ENCODE data around the gene LPIN3. TPM values are rescaled to one million over a fixed set of nuclear protein-coding genes. Genes with fewer than 3 reads are reported as not detected.

Gene LPIN3
- polyA plus RNA-seq, 3 donors, result 0.01 TPM; not detected in 2

DNA sequence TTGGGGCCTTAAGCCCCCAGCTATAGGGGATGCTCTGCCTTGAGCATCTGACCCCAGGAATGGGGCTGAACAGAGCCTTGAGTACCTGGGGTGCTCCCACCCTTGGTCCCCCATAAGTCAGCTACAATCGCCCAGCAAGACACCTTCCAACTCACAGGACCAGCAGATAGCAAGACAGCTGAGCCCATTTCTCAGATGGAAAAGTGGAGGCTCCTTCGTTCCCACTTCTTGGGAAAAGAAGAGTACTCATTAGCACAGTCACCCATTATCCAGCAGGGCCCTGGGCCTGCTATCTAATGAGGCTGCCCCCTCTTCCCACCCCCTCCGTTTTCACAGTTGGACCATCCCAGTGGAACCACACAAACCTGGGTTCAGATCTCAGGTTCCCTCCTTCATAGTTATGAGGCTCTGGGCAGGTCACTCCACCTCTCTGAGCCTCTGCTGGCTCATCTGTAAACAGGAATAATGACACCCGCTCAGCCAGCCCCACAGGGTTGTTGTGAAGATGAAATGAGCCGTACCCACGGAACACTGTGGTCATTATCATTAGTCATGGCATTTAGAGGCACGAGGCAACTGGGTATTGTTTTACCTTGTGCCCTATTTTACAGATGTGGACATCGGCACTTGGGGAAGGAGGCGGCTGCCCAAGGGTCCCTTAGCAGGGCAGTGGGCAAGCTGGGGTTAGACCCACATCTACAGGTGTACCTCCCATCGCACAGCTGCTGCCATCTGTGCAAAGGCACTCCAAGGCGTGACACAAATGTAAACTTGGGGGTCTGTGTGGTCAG is 4.5 kb downstream of the LPIN3 start:
- Histone ChIP-seq H3K4me1 (ENCODE audit: control insufficient read depth in 1 of 2, insufficient read depth in 2 of 2, low read length in 2 of 2) (peaks cover 8 to 9% of the 10 kb centered on the region in 2 donors), H3K4me3 (replicated peaks in 1 of 3; ENCODE audit: low read depth in 2 of 3, low read length in 3 of 3) (no peak overlapping the region), H3K9me3 (replicated peaks in 1 of 2; ENCODE audit: control insufficient read depth in 1 of 2, insufficient read depth in 1 of 2, low read length in 2 of 2) (no peaks in the 10 kb centered on the region), H3K27ac (ENCODE audit: low read depth in 1 of 2, low read length in 2 of 2) (no peak overlapping the region), H3K4me2 (replicated peaks; ENCODE audit: extremely low read depth, low read length, poor library complexity, severe bottlenecking) (no peak overlapping the region), H4K20me1 (ENCODE audit: insufficient read depth, low read length) (no peaks in the 10 kb centered on the region), H3K9ac (ENCODE audit: insufficient read depth, low read length, poor library complexity, severe bottlenecking) (no peak overlapping the region), H3K36me3 (replicated peaks in 1 of 2; ENCODE audit: control insufficient read depth in 1 of 2, insufficient read depth in 2 of 2, low read length in 2 of 2) (no peaks in the 10 kb centered on the region), H3K27me3 (ENCODE audit: control insufficient read depth in 2 of 2, insufficient read depth in 2 of 2, low read length in 2 of 2) (peaks cover 0 to 6% of the 10 kb centered on the region in 2 donors), H2AFZ (ENCODE audit: insufficient read depth, low read depth, low read length, poor library complexity, severe bottlenecking) (no peak overlapping the region), H3K79me2 (ENCODE audit: insufficient read depth, low read length) (no peaks in the 10 kb centered on the region)
- no peak for DNase-seq
- Mint-ChIP-seq H3K36me3 (no peaks in the 10 kb centered on the region), H3K4me1 (peaks cover 5% of the 10 kb centered on the region), H3K9me3 (no peaks in the 10 kb centered on the region), H3K27ac (no peak overlapping the region), H3K27me3 (ENCODE audit: low read depth in 3 of 3) (peaks cover 15 to 20% (median 15%) of the 10 kb centered on the region in 3 donors), H3K4me3 (no peak overlapping the region)
- WGBS (ENCODE audit: insufficient coverage), result 91% methylated on average over 9 of the region's 11 CpGs
- TF ChIP-seq, protein P1, sequence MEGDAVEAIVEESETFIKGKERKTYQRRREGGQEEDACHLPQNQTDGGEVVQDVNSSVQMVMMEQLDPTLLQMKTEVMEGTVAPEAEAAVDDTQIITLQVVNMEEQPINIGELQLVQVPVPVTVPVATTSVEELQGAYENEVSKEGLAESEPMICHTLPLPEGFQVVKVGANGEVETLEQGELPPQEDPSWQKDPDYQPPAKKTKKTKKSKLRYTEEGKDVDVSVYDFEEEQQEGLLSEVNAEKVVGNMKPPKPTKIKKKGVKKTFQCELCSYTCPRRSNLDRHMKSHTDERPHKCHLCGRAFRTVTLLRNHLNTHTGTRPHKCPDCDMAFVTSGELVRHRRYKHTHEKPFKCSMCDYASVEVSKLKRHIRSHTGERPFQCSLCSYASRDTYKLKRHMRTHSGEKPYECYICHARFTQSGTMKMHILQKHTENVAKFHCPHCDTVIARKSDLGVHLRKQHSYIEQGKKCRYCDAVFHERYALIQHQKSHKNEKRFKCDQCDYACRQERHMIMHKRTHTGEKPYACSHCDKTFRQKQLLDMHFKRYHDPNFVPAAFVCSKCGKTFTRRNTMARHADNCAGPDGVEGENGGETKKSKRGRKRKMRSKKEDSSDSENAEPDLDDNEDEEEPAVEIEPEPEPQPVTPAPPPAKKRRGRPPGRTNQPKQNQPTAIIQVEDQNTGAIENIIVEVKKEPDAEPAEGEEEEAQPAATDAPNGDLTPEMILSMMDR (IDR thresholded peaks at IDR 0.05), result no peak
- intact Hi-C loops (cut with micrococcal nuclease), result loop anchor here in 1 of 2 donors (10.0 kb wide), 1 partner anchor 380 kb away; no protein-coding TSS in a partner anchor

- Mint-ChIP-seq H3K27me3 (ENCODE audit: low read depth in 3 of 3) (peaks cover 14 to 16% (median 16%) of the 10 kb centered on the region in 3 donors), H3K4me1 (peaks cover 5% of the 10 kb centered on the region), H3K9me3 (no peaks in the 10 kb centered on the region), H3K27ac (no peak overlapping the region), H3K36me3 (no peaks in the 10 kb centered on the region), H3K4me3 (no peak overlapping the region)
- no peaks in the 10 kb centered on the region for H3K9me3 ChIP-seq (replicated peaks in 1 of 2; ENCODE audit: control insufficient read depth in 1 of 2, insufficient read depth in 1 of 2, low read length in 2 of 2)
- no peak overlapping the region for H3K4me3 ChIP-seq (replicated peaks in 1 of 3; ENCODE audit: low read depth in 2 of 3, low read length in 3 of 3)
- H3K4me2 ChIP-seq (replicated peaks; ENCODE audit: extremely low read depth, low read length, poor library complexity, severe bottlenecking), result no peak overlapping the region
- no peak overlapping the region for H3K27ac ChIP-seq (ENCODE audit: low read depth in 1 of 2, low read length in 2 of 2)
- no peak overlapping the region for H2AFZ ChIP-seq (ENCODE audit: insufficient read depth, low read depth, low read length, poor library complexity, severe bottlenecking)
- H4K20me1 ChIP-seq (ENCODE audit: insufficient read depth, low read length), result no peaks in the 10 kb centered on the region
- H3K4me1 ChIP-seq (ENCODE audit: control insufficient read depth in 1 of 2, insufficient read depth in 2 of 2, low read length in 2 of 2), result peaks cover 2 to 4% of the 10 kb centered on the region in 2 donors
- no peak overlapping the region for H3K9ac ChIP-seq (ENCODE audit: insufficient read depth, low read length, poor library complexity, severe bottlenecking)
- 91% methylated on average over 17 of the region's 17 CpGs for WGBS (ENCODE audit: insufficient coverage)
- H3K27me3 ChIP-seq (ENCODE audit: control insufficient read depth in 2 of 2, insufficient read depth in 2 of 2, low read length in 2 of 2), result peaks cover 0 to 6% of the 10 kb centered on the region in 2 donors
- H3K79me2 ChIP-seq (ENCODE audit: insufficient read depth, low read length), result no peaks in the 10 kb centered on the region
- DNase-seq, result no peak
- TF ChIP-seq, protein P1 (IDR thresholded peaks at IDR 0.05), result no peak
- no peaks in the 10 kb centered on the region for H3K36me3 ChIP-seq (replicated peaks in 1 of 2; ENCODE audit: control insufficient read depth in 1 of 2, insufficient read depth in 2 of 2, low read length in 2 of 2)
- intact Hi-C loops (cut with micrococcal nuclease), result loop anchor here in 1 of 2 donors (10.0 kb wide), 1 partner anchor 381 kb away; no protein-coding TSS in a partner anchor
Observed at GRCh38 chr20:41345729-41346067, 5.1 kb downstream of the LPIN3 start.
